K562 (cell line): ENCODE results near the gene ETS2. TPM values are rescaled to one million over a fixed set of nuclear protein-coding genes. Genes with fewer than 3 reads are reported as not detected.

Source experiments
- ATF1 ChIP-seq, 2 experiments: fragments of 450-650 bp in 1 of 2; IDR thresholded peaks; 2 replicates each; pipeline ENCODE4 v1.6.1; 2016; ENCODE audit warnings: missing compliant biosample characterization in 1 of 2, missing genetic modification characterization in 1 of 2
- BACH1 ChIP-seq: fragments of 200-800 bp; sonication (Bioruptor generic); IDR thresholded peaks from 2 replicates; pipeline ENCODE4 v1.6.1; 2016; ENCODE audit warnings: missing genetic modification characterization, missing compliant biosample characterization
- CHCHD3 ChIP-seq: fragments of 250-450 bp; sonication (Bioruptor Pico); IDR thresholded peaks from 2 replicates; pipeline ENCODE4 v2.1.2; 2022; ENCODE audit warnings: mild to moderate bottlenecking
- CTBP1 ChIP-seq: fragments of 450-650 bp; IDR thresholded peaks from 2 replicates; pipeline ENCODE4 v1.6.1; 2016; ENCODE audit warnings: borderline replicate concordance
- FUS ChIP-seq: fragments of 200-400 bp; formaldehyde crosslinking; optimal IDR thresholded peaks from 2 replicates; pipeline ENCODE3; 2017; ENCODE audit warnings: low read depth, low read length
- GABPB1 ChIP-seq: sonication (generic); formaldehyde crosslinking; IDR thresholded peaks from 2 replicates; pipeline ENCODE4 v1.8.0; 2022; ENCODE audit warnings: mild to moderate bottlenecking, missing genetic modification reagents
- GTF2E2 ChIP-seq: fragments of 200-800 bp; sonication (Bioruptor generic); IDR thresholded peaks from 2 replicates; pipeline ENCODE4 v1.6.1; 2016; ENCODE audit warnings: missing genetic modification characterization, missing compliant biosample characterization
- HMG20B ChIP-seq: fragments of 250-450 bp; sonication (Bioruptor Pico); IDR thresholded peaks from 2 replicates; pipeline ENCODE4 v1.5.0; 2021; ENCODE audit warnings: mild to moderate bottlenecking
- HNRNPK ChIP-seq: fragments of 200-400 bp; formaldehyde crosslinking; IDR thresholded peaks from one replicate; pipeline ENCODE4 v1.6.1; 2018; ENCODE audit warnings: mild to moderate bottlenecking, low read depth, low read length; ENCODE audit not compliant: poor library complexity, severe bottlenecking
- ILF3 ChIP-seq: fragments of 450-650 bp; IDR thresholded peaks from 2 replicates; pipeline ENCODE4 v1.6.1; 2018; ENCODE audit warnings: antibody characterized with exemption, mild to moderate bottlenecking, moderate library complexity, borderline replicate concordance
- KHSRP ChIP-seq: fragments of 450-650 bp; IDR thresholded peaks from 2 replicates; pipeline ENCODE4 v1.6.1; 2017
- KLF16 ChIP-seq: IDR thresholded peaks from 2 replicates; pipeline ENCODE4 v1.6.1; 2016; ENCODE audit warnings: antibody characterized with exemption
- MAFG ChIP-seq: fragments of 450-650 bp; conservative IDR thresholded peaks from 2 replicates; pipeline ENCODE4 v1.6.1; 2016; ENCODE audit warnings: missing genetic modification characterization, missing compliant biosample characterization
- MYNN ChIP-seq, 2 experiments: sonication (generic); formaldehyde crosslinking in 1 of 2; IDR thresholded peaks; 2 replicates each; pipeline versions ENCODE4 v1.5.0 to v1.6.1; 2016 to 2020; ENCODE audit warnings: antibody characterized with exemption in 1 of 2, missing genetic modification reagents in 1 of 2
- NFIX ChIP-seq: fragments of 250-450 bp; sonication (Bioruptor Pico); IDR thresholded peaks from 2 replicates; pipeline ENCODE4 v1.4.0; 2020; ENCODE audit warnings: low read depth, mild to moderate bottlenecking, moderate library complexity
- POLR3G ChIP-seq: IDR thresholded peaks from 2 replicates; pipeline ENCODE4 v1.6.1; 2011; ENCODE audit not compliant: insufficient read length, insufficient replicate concordance; ENCODE audit errors: extremely low read depth
- RCOR1 ChIP-seq, 2 experiments: IDR thresholded peaks; 2 replicates each; pipeline ENCODE4 v1.6.1; 2012; ENCODE audit warnings: low read depth in 2 of 2, low read length in 2 of 2, borderline replicate concordance in 1 of 2, improper control_type of control experiment in 1 of 2
- SPI1 ChIP-seq: IDR thresholded peaks from 2 replicates; pipeline ENCODE4 v1.6.1; 2011; ENCODE audit warnings: low read depth, low read length, control low read depth, borderline replicate concordance
- SRSF1 ChIP-seq: fragments of 200-400 bp; formaldehyde crosslinking; IDR thresholded peaks from 2 replicates; pipeline ENCODE4 v1.6.1; 2017; ENCODE audit warnings: mild to moderate bottlenecking, low read depth, low read length, moderate library complexity
- ZC3H11A ChIP-seq: IDR thresholded peaks from 2 replicates; pipeline ENCODE4 v1.6.1; 2012; ENCODE audit warnings: low read depth, low read length, improper control_type of control experiment
- ZNF140 ChIP-seq: fragments of 250-450 bp; sonication (Bioruptor Pico); IDR thresholded peaks from 2 replicates; pipeline ENCODE4 v1.8.0; 2021; ENCODE audit warnings: moderate library complexity, mild to moderate bottlenecking, inconsistent platforms
- ZNF41 ChIP-seq: fragments of 250-450 bp; sonication (Bioruptor Pico); conservative IDR thresholded peaks from 2 replicates; pipeline ENCODE4 v1.4.0; 2020; ENCODE audit warnings: mild to moderate bottlenecking
- ZNF584 ChIP-seq: fragments of 200-800 bp; sonication (Bioruptor generic); IDR thresholded peaks from 2 replicates; pipeline ENCODE4 v1.6.1; 2016; ENCODE audit warnings: low read depth, mild to moderate bottlenecking, missing genetic modification characterization, missing compliant biosample characterization
- polyA plus RNA-seq, 8 experiments: library from polyadenylated mRNA; depleted of rRNA in 4 of 8; stranded (reverse) in 5 of 8; unstranded in 3 of 8; fragments of >200 nt; fragmentation: Nextera tagmentation in 2 of 8; fragmentation: Illumina TruSeq in 1 of 8; extraction: Ambion mirVana in 2 of 8; extraction: Trizol in 1 of 8; gene quantifications; 2 replicates each; pipeline versions ENCODE4 v1.2.1 to v1.2.3, GENCODE V29; 2011 to 2014; ENCODE audit warnings: inconsistent platforms in 1 of 8, missing spikeins in 1 of 8
- total RNA-seq, 7 experiments: library from RNA; depleted of rRNA in 6 of 7; stranded (reverse); fragments of >200 nt in 6 of 7; fragmentation: Illumina TruSeq in 2 of 7; extraction: Trizol in 2 of 7; gene quantifications; 2 replicates each; pipeline versions ENCODE4 v1.2.1 to v1.2.3, GENCODE V29; 2011 to 2021; ENCODE audit warnings: low replicate concordance in 1 of 7
- TF ChIP-seq, protein P1 (sequence below): sonication (generic); formaldehyde crosslinking; IDR thresholded peaks from 2 replicates; pipeline ENCODE4 v1.8.0; 2022; ENCODE audit warnings: mild to moderate bottlenecking, missing genetic modification reagents, borderline replicate concordance
- TF ChIP-seq, protein P2 (sequence below): fragments of 450-650 bp; IDR thresholded peaks from 2 replicates; pipeline ENCODE4 v1.7.0; 2016; ENCODE audit warnings: borderline replicate concordance
- TF ChIP-seq, protein P3 (sequence below): sonication (generic); formaldehyde crosslinking; IDR thresholded peaks from 2 replicates; pipeline ENCODE4 v1.8.1; 2023; ENCODE audit warnings: mild to moderate bottlenecking, missing genetic modification reagents

Gene ETS2
- total and polyA plus RNA-seq, 9 of the 15 experiments (the other 6 are each of a cell fraction or from before 2014, with no cell fraction given): 1.7 to 24.4 (median 12.2) TPM

DNA sequence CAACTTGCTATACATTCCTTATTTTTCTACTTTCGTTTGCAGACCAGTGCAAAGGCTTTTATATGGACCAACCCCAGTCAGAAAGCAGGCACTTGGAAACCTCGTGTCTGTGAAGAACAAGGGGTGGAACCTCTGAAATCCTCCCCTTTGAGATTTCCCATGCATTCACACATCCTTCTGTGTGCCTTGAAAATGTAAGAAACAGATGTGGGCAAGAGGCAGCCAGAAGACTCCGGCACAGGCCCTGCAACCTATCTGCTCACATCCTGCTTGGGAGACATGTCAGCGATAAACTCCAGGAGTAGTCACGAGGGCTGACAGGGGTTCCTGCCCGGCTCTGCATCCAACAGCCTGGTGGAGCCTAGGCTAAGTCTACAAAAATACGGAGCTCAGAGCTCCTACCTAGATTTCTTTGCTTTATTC, 42.5 kb downstream of the ETS2 start (continued):
- TF ChIP-seq SRSF1 (no peak), SPI1 (no peak), GTF2E2 (tag) (no peak), CTBP1 (no peak), MYNN (IDR thresholded peaks at IDR 0.05) (no peak), MYNN (CRISPR knock-in tag; IDR thresholded peaks at IDR 0.05) (no peak), KHSRP (no peak), RCOR1 (IDR thresholded peaks at IDR 0.05; ENCODE audit: borderline replicate concordance in 1 of 2, low read depth in 2 of 2, low read length in 2 of 2) (0 out of 4 replicates have a peak, but pooled peaks of 1 of the 2 experiments have one; percentile 41), ZNF140 (CRISPR knock-in tag) (no peak), POLR3G (no peak), BACH1 (tag) (peak; percentile 63; the same call in 1 of the 2 replicates), ILF3 (no peak), KLF16 (no peak), HNRNPK (no peak), FUS (no peak), HMG20B (no peak), ZC3H11A (no peak), MAFG (tag) (no peak), CHCHD3 (no peak), ZNF41 (CRISPR knock-in tag) (no peak), ZNF584 (CRISPR knock-in tag) (0 out of 2 replicates have a peak, but pooled peaks have one; percentile 56), GABPB1 (CRISPR knock-in tag) (no peak), ATF1 (CRISPR knock-in tag; IDR thresholded peaks at IDR 0.05) (no peak), ATF1 (tag; IDR thresholded peaks at IDR 0.05) (no peak), NFIX (CRISPR knock-in tag) (no peak)
- TF ChIP-seq, protein P1, sequence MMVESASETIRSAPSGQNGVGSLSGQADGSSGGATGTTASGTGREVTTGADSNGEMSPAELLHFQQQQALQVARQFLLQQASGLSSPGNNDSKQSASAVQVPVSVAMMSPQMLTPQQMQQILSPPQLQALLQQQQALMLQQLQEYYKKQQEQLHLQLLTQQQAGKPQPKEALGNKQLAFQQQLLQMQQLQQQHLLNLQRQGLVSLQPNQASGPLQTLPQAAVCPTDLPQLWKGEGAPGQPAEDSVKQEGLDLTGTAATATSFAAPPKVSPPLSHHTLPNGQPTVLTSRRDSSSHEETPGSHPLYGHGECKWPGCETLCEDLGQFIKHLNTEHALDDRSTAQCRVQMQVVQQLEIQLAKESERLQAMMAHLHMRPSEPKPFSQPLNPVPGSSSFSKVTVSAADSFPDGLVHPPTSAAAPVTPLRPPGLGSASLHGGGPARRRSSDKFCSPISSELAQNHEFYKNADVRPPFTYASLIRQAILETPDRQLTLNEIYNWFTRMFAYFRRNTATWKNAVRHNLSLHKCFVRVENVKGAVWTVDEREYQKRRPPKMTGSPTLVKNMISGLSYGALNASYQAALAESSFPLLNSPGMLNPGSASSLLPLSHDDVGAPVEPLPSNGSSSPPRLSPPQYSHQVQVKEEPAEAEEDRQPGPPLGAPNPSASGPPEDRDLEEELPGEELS (CRISPR knock-in tag): no peak
- TF ChIP-seq, protein P2, sequence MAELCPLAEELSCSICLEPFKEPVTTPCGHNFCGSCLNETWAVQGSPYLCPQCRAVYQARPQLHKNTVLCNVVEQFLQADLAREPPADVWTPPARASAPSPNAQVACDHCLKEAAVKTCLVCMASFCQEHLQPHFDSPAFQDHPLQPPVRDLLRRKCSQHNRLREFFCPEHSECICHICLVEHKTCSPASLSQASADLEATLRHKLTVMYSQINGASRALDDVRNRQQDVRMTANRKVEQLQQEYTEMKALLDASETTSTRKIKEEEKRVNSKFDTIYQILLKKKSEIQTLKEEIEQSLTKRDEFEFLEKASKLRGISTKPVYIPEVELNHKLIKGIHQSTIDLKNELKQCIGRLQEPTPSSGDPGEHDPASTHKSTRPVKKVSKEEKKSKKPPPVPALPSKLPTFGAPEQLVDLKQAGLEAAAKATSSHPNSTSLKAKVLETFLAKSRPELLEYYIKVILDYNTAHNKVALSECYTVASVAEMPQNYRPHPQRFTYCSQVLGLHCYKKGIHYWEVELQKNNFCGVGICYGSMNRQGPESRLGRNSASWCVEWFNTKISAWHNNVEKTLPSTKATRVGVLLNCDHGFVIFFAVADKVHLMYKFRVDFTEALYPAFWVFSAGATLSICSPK: no peak
- TF ChIP-seq, protein P3, sequence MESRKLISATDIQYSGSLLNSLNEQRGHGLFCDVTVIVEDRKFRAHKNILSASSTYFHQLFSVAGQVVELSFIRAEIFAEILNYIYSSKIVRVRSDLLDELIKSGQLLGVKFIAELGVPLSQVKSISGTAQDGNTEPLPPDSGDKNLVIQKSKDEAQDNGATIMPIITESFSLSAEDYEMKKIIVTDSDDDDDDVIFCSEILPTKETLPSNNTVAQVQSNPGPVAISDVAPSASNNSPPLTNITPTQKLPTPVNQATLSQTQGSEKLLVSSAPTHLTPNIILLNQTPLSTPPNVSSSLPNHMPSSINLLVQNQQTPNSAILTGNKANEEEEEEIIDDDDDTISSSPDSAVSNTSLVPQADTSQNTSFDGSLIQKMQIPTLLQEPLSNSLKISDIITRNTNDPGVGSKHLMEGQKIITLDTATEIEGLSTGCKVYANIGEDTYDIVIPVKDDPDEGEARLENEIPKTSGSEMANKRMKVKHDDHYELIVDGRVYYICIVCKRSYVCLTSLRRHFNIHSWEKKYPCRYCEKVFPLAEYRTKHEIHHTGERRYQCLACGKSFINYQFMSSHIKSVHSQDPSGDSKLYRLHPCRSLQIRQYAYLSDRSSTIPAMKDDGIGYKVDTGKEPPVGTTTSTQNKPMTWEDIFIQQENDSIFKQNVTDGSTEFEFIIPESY (CRISPR knock-in tag): no peak
